ENCODE data around the gene MTMR12. TPM values are rescaled to one million over a fixed set of nuclear protein-coding genes. Genes with fewer than 3 reads are reported as not detected.

MTMR12 gene
- total and polyA plus RNA-seq, 2 experiments from 2014 or later = 18.3 to 51.6 TPM

GRCh38 chr5:32258424-32258823 lies 54.3 kb downstream of the MTMR12 start (continued):
- TF ChIP-seq, protein P1, sequence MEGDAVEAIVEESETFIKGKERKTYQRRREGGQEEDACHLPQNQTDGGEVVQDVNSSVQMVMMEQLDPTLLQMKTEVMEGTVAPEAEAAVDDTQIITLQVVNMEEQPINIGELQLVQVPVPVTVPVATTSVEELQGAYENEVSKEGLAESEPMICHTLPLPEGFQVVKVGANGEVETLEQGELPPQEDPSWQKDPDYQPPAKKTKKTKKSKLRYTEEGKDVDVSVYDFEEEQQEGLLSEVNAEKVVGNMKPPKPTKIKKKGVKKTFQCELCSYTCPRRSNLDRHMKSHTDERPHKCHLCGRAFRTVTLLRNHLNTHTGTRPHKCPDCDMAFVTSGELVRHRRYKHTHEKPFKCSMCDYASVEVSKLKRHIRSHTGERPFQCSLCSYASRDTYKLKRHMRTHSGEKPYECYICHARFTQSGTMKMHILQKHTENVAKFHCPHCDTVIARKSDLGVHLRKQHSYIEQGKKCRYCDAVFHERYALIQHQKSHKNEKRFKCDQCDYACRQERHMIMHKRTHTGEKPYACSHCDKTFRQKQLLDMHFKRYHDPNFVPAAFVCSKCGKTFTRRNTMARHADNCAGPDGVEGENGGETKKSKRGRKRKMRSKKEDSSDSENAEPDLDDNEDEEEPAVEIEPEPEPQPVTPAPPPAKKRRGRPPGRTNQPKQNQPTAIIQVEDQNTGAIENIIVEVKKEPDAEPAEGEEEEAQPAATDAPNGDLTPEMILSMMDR (conservative IDR thresholded peaks at IDR 0.05; ENCODE audit: low read depth in 2 of 2) = no peak

DNA sequence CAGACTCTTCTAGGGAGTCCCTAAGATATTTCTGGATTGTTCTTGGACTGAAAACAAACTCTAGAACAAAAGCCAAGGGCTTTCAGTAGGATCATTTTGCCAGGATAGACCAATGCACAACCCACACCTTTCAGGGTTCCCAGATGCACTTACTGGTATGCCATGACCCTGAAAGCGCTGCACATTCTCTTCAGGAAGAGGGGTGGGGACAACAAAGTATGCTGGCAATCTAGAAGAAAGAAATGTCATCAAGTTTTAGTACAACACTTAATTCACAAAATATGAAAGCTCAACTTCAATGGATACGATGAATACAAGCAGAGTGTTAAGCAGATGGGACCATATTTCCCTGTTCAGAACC lies 57.2 kb downstream of the MTMR12 start:
- no peaks in the 10 kb centered on the region for H3K9me2 ChIP-seq (ENCODE audit: insufficient read depth)
- H3K4me2 ChIP-seq = no peak overlapping the region
- no peak for TF ChIP-seq STAT1 (IDR thresholded peaks at IDR 0.05; ENCODE audit: unreplicated experiment)
- TF ChIP-seq, protein P2, sequence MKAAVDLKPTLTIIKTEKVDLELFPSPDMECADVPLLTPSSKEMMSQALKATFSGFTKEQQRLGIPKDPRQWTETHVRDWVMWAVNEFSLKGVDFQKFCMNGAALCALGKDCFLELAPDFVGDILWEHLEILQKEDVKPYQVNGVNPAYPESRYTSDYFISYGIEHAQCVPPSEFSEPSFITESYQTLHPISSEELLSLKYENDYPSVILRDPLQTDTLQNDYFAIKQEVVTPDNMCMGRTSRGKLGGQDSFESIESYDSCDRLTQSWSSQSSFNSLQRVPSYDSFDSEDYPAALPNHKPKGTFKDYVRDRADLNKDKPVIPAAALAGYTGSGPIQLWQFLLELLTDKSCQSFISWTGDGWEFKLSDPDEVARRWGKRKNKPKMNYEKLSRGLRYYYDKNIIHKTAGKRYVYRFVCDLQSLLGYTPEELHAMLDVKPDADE (IDR thresholded peaks at IDR 0.05) = no peak
- TF ChIP-seq ZNF331 (CRISPR knock-in tag; IDR thresholded peaks at IDR 0.05; ENCODE audit: low read depth) = no peak
- no peak for TF ChIP-seq EZH2 (IDR thresholded peaks at IDR 0.05; ENCODE audit: low read depth, unreplicated experiment)
- no peaks in the 10 kb centered on the region for H3K4me1 ChIP-seq (ENCODE audit: insufficient read depth)
- no peak overlapping the region for H2AFZ ChIP-seq
- H3K36me3 ChIP-seq (ENCODE audit: insufficient read depth) = peaks cover 42% of the 10 kb centered on the region
- DNase-seq (ENCODE audit: low spot score) = no peak
- no peaks in the 10 kb centered on the region; the same call in 1 of the 2 replicates for H4K20me1 ChIP-seq (replicated peaks; ENCODE audit: insufficient read depth)
- Mint-ChIP-seq H3K27me3 (ENCODE audit: insufficient read depth, low read depth, poor library complexity) (no peaks in the 10 kb centered on the region), H3K9me3 (no peaks in the 10 kb centered on the region), H3K27ac (no peak overlapping the region), H3K4me3 (no peak overlapping the region), H3K36me3 (ENCODE audit: low read depth) (peaks cover 73% of the 10 kb centered on the region), H3K4me1 (no peaks in the 10 kb centered on the region; the same call in 2 of the 3 replicates)
- no peaks in the 10 kb centered on the region for H3K27me3 ChIP-seq (ENCODE audit: insufficient read depth)
- ATAC-seq = no peak
- no peaks in the 10 kb centered on the region for H3F3A ChIP-seq (replicated peaks; ENCODE audit: low read depth)
- no peak overlapping the region for H3K4me3 ChIP-seq
- H3K79me2 ChIP-seq (replicated peaks; ENCODE audit: insufficient read depth) = no peaks in the 10 kb centered on the region
- H3K27ac ChIP-seq (ENCODE audit: low read depth) = no peak overlapping the region

DNA sequence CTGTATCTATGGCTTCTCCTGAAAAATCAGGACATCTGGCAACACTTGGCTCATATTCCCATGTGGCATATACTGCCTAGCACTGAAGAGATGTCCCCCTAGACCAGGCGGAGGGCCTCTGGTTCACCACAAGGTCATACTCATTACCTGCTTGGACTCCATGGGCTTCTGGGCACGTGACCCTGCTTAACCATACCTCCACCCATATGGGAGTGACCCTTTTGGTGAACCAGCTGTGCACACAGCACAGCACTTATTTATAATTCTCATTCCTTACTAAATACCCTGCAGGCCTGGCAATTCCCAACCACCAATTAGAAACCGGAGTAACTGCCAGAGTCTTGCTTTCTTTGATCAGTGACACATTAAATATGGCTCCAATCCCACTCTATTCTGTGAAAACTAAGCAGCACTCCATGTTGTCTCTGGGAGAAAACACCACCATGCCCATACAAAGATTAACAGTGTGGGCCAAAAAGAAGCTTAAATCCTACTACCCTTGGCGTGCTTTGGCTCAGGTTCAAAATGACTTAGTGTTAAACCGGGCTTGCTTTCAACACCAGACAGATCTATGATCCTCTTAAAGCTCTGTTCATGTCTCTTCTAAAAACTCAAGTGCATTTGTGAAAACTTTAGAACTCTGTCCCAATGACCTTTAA lies 57.7 kb downstream of the MTMR12 start:
- H3K27ac Mint-ChIP-seq = no peak overlapping the region
- no peak overlapping the region for H3K27ac ChIP-seq (ENCODE audit: low read depth)
- H3K79me2 ChIP-seq (replicated peaks; ENCODE audit: insufficient read depth) = no peaks in the 10 kb centered on the region
- H3K27me3 ChIP-seq (ENCODE audit: insufficient read depth) = no peaks in the 10 kb centered on the region
- no peaks in the 10 kb centered on the region for H3K27me3 Mint-ChIP-seq (ENCODE audit: insufficient read depth, low read depth, poor library complexity)
- H3K36me3 ChIP-seq (ENCODE audit: insufficient read depth) = peaks cover 42% of the 10 kb centered on the region
- ATAC-seq (no peak), DNase-seq (ENCODE audit: low spot score) (no peak)
- peaks cover 3% of the 10 kb centered on the region; the same call in 1 of the 2 replicates for H4K20me1 ChIP-seq (replicated peaks; ENCODE audit: insufficient read depth)
- no peak overlapping the region for H3K4me3 ChIP-seq
- H2AFZ ChIP-seq = no peak overlapping the region
- H3K9me3 Mint-ChIP-seq = no peaks in the 10 kb centered on the region
- H3K4me1 Mint-ChIP-seq = no peaks in the 10 kb centered on the region; the same call in 2 of the 3 replicates
- peaks cover 69% of the 10 kb centered on the region for H3K36me3 Mint-ChIP-seq (ENCODE audit: low read depth)
- H3F3A ChIP-seq (replicated peaks; ENCODE audit: low read depth) = no peaks in the 10 kb centered on the region
- H3K4me1 ChIP-seq (ENCODE audit: insufficient read depth) = no peaks in the 10 kb centered on the region
- H3K9me2 ChIP-seq (ENCODE audit: insufficient read depth) = no peaks in the 10 kb centered on the region
- H3K4me2 ChIP-seq = no peak overlapping the region
- no peak overlapping the region for H3K4me3 Mint-ChIP-seq
- TF ChIP-seq STAT1 (IDR thresholded peaks at IDR 0.05; ENCODE audit: unreplicated experiment) = no peak
- TF ChIP-seq ZNF331 (CRISPR knock-in tag; IDR thresholded peaks at IDR 0.05; ENCODE audit: low read depth) = no peak
- no peak for TF ChIP-seq EZH2 (IDR thresholded peaks at IDR 0.05; ENCODE audit: low read depth, unreplicated experiment)
- TF ChIP-seq, protein P1 (conservative IDR thresholded peaks at IDR 0.05; ENCODE audit: low read depth in 2 of 2) = no peak
- TF ChIP-seq ZNF462 (CRISPR knock-in tag; IDR thresholded peaks at IDR 0.05) = no peak

All from GM23338 (cell line).